ENCODE measurements around the gene CHPF2. TPM values are rescaled to one million over a fixed set of nuclear protein-coding genes. Genes with fewer than 3 reads are reported as not detected.

The CHPF2 gene
- total and polyA plus RNA-seq, 3 donors from 2014 or later, result 22.6 to 70.5 (median 66.5) TPM

GRCh38 chr7:151248346-151249033 is 16.2 kb downstream of the CHPF2 start, which contains the start of gene SMARCD3:
Gene SMARCD3 (minus strand): TSS chr7:151248694. CDS start chr7:151248562, 132 bp downstream.
- 1% methylated on average over 28 to 71 of the region's 71 CpGs for WGBS, 2 donors
- peak within 1 kb of the TSS; percentile 89 to 90 for H3K27ac ChIP-seq
- peaks cover 60% of the 10 kb centered on the region for H3K4me1 ChIP-seq
- H3K9me3 ChIP-seq, result no peaks in the 10 kb centered on the region
- H3K27me3 ChIP-seq, result no peaks in the 10 kb centered on the region
- TF ChIP-seq CTCF (IDR thresholded peaks at IDR 0.05) (no peak), POLR2A (IDR thresholded peaks at IDR 0.05) (no peak)
- no peaks in the 10 kb centered on the region for H3K36me3 ChIP-seq (ENCODE audit: low read depth, missing control alignments)
- DNase-seq, result peak; percentile 80
- peak within 1 kb of the TSS; percentile 58 to 73 for H3K4me3 ChIP-seq
- intact Hi-C loops (cut with DNase I; ENCODE audit: low total_unique reads), result no loop called here

- 1 to 5% methylated on average over 14 to 45 of the region's 45 CpGs for WGBS, 2 donors
- Histone ChIP-seq H3K27ac (peak overlapping the region; percentile 85 to 89), H3K4me3 (peak overlapping the region; percentile 58 to 73), H3K9me3 (no peaks in the 10 kb centered on the region), H3K27me3 (no peaks in the 10 kb centered on the region), H3K36me3 (ENCODE audit: low read depth, missing control alignments) (no peaks in the 10 kb centered on the region), H3K4me1 (peaks cover 61% of the 10 kb centered on the region)
- peak; percentile 71 for DNase-seq
- intact Hi-C loops (cut with DNase I; ENCODE audit: low total_unique reads), result no loop called here
- TF ChIP-seq POLR2A (IDR thresholded peaks at IDR 0.05), result no peak
- no peak for TF ChIP-seq CTCF (IDR thresholded peaks at IDR 0.05)
Observed at GRCh38 chr7:151249034-151249731, 16.9 kb downstream of the CHPF2 start.

- no peaks in the 10 kb centered on the region for H3K9me3 ChIP-seq
- intact Hi-C loops (cut with DNase I; ENCODE audit: low total_unique reads), result no loop called here
- H3K36me3 ChIP-seq (ENCODE audit: low read depth, missing control alignments), result no peaks in the 10 kb centered on the region
- WGBS, 2 donors, result 3 to 4% methylated on average over 5 of the region's 5 CpGs
- peak overlapping the region; percentile 58 to 73 for H3K4me3 ChIP-seq
- TF ChIP-seq POLR2A (IDR thresholded peaks at IDR 0.05) (no peak), CTCF (IDR thresholded peaks at IDR 0.05) (no peak)
- H3K4me1 ChIP-seq, result peaks cover 64% of the 10 kb centered on the region
- DNase-seq, result peak; percentile 84
- H3K27me3 ChIP-seq, result no peaks in the 10 kb centered on the region
- peak overlapping the region; percentile 85 to 89 for H3K27ac ChIP-seq
Observed at GRCh38 chr7:151249732-151250072, 17.4 kb downstream of the CHPF2 start.

GRCh38 chr7:151250181-151251132 is 18.2 kb downstream of the CHPF2 start:
- no peak for DNase-seq
- Histone ChIP-seq H3K27ac (peak overlapping the region; percentile 85 to 89), H3K4me1 (peaks cover 65% of the 10 kb centered on the region), H3K36me3 (ENCODE audit: low read depth, missing control alignments) (no peaks in the 10 kb centered on the region), H3K4me3 (no peak overlapping the region), H3K27me3 (no peaks in the 10 kb centered on the region), H3K9me3 (no peaks in the 10 kb centered on the region)
- 36 to 53% methylated on average over 7 of the region's 7 CpGs for WGBS, 2 donors
- intact Hi-C loops (cut with DNase I; ENCODE audit: low total_unique reads), result no loop called here
- no peak for TF ChIP-seq CTCF (IDR thresholded peaks at IDR 0.05)
- no peak for TF ChIP-seq POLR2A (IDR thresholded peaks at IDR 0.05)

All from testis (tissue), 3 donors.